Activated naive CD8-positive, alpha-beta T cell (primary cell): ENCODE data around the gene DXO.

Experiments used
- H3K27ac Mint-ChIP-seq: one replicate; pipeline ENCODE4 v1.8.0; 2021; ENCODE audit warnings: mixed read lengths
- H3K27me3 Mint-ChIP-seq: one replicate; pipeline ENCODE4 v1.8.0; 2021; ENCODE audit warnings: mixed read lengths
- H3K36me3 Mint-ChIP-seq: one replicate; pipeline ENCODE4 v1.8.0; 2021; ENCODE audit warnings: mixed read lengths
- H3K4me1 Mint-ChIP-seq: one replicate; pipeline ENCODE4 v1.8.0; 2021; ENCODE audit warnings: low read depth, mixed read lengths
- H3K4me3 Mint-ChIP-seq: one replicate; pipeline ENCODE4 v1.8.0; 2021; ENCODE audit warnings: mild to moderate bottlenecking, mixed read lengths
- H3K9me3 Mint-ChIP-seq: one replicate; pipeline ENCODE4 v1.8.0; 2021; ENCODE audit warnings: low read depth, mixed read lengths

DXO gene

GRCh38 chr6:31952890-31953289 is 19.0 kb downstream of the DXO start:
- Mint-ChIP-seq H3K9me3 (no peaks in the 10 kb centered on the region), H3K4me1 (peaks cover 10% of the 10 kb centered on the region), H3K36me3 (peaks cover 2% of the 10 kb centered on the region), H3K27me3 (no peaks in the 10 kb centered on the region), H3K4me3 (no peak overlapping the region), H3K27ac (no peak overlapping the region)

DNA sequence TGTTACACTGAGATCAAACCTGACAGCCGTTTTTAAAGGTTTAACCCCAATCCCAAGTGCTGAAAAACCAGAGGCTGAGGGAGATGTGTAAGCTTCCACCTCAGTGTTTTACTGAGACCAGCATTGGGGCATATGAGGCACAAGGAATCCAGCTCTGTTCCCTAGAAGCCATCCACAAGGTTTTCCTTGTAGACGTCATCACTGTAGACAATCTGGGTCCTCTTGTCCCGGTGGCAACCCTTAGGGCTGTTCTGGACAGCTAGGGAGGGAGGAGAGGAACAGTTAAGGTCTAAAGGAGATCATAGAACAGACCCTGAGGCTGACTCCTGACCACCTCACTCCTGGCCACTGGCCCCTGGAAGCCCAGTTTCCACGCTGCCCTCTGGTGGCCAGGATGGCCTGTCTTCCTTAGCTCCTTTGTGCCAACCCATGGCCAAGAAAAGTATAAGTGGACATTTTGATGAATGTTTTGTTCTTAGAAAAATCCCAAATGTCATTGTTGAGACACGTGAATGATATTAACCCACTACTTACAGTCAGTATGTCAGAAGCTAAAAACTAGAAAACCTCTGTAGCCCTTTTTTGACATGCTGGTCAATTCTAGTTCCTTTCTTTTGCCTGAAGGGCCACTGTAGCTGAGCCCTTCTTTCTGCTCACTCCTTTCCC is 19.7 kb downstream of the DXO start:
- H3K27ac Mint-ChIP-seq = no peak overlapping the region
- peaks cover 2% of the 10 kb centered on the region for H3K36me3 Mint-ChIP-seq
- no peak overlapping the region for H3K4me3 Mint-ChIP-seq

GRCh38 chr6:31949926-31950548 is 21.9 kb downstream of the DXO start:
- no peak overlapping the region for H3K27ac Mint-ChIP-seq
- no peak overlapping the region for H3K4me3 Mint-ChIP-seq
- peaks cover 2% of the 10 kb centered on the region for H3K36me3 Mint-ChIP-seq
- peaks cover 4% of the 10 kb centered on the region for H3K4me1 Mint-ChIP-seq
- H3K27me3 Mint-ChIP-seq = no peaks in the 10 kb centered on the region
- H3K9me3 Mint-ChIP-seq = no peaks in the 10 kb centered on the region

More for the DNA sequence above, 19.7 kb downstream of the DXO start:
- Mint-ChIP-seq H3K9me3 (no peaks in the 10 kb centered on the region), H3K4me1 (peaks cover 4% of the 10 kb centered on the region), H3K27me3 (no peaks in the 10 kb centered on the region)

- Mint-ChIP-seq H3K9me3 (no peaks in the 10 kb centered on the region), H3K36me3 (peaks cover 2% of the 10 kb centered on the region), H3K27me3 (no peaks in the 10 kb centered on the region), H3K27ac (no peak overlapping the region), H3K4me1 (peaks cover 4% of the 10 kb centered on the region), H3K4me3 (no peak overlapping the region)
Measured at GRCh38 chr6:31948753-31949413, 23.1 kb downstream of the DXO start.

GRCh38 chr6:31948306-31948705 is 23.6 kb downstream of the DXO start:
- no peak overlapping the region for H3K4me3 Mint-ChIP-seq

DNA sequence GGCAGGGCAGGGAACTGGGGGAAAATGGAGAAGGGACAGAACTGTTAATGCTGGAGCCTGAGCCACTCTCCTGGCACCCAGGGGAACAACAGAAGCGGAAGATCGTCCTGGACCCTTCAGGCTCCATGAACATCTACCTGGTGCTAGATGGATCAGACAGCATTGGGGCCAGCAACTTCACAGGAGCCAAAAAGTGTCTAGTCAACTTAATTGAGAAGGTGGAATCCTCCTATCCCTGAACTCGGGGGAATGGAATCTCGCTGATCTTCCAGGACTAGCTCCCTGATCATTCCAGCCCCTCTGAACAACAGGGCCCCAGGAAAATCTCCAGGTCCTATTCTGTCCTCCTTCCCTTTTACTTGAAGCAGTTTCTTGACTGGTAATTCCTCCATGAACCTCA is 24.1 kb downstream of the DXO start:
- H3K36me3 Mint-ChIP-seq = no peaks in the 10 kb centered on the region

More at GRCh38 chr6:31948306-31948705, 23.6 kb downstream of the DXO start:
- Mint-ChIP-seq H3K36me3 (peaks cover 2% of the 10 kb centered on the region), H3K27me3 (no peaks in the 10 kb centered on the region), H3K27ac (no peak overlapping the region), H3K4me1 (peaks cover 4% of the 10 kb centered on the region), H3K9me3 (no peaks in the 10 kb centered on the region)

GRCh38 chr6:31947070-31947675 is 24.8 kb downstream of the DXO start:
- Mint-ChIP-seq H3K27me3 (peaks cover 5% of the 10 kb centered on the region), H3K4me3 (no peak overlapping the region), H3K27ac (no peak overlapping the region), H3K9me3 (no peaks in the 10 kb centered on the region), H3K4me1 (peaks cover 4% of the 10 kb centered on the region), H3K36me3 (no peaks in the 10 kb centered on the region)

More for the DNA sequence above, 24.1 kb downstream of the DXO start:
- H3K4me1 Mint-ChIP-seq = peaks cover 4% of the 10 kb centered on the region
- no peak overlapping the region for H3K4me3 Mint-ChIP-seq
- H3K9me3 Mint-ChIP-seq = no peaks in the 10 kb centered on the region
- H3K27me3 Mint-ChIP-seq = no peaks in the 10 kb centered on the region
- no peak overlapping the region for H3K27ac Mint-ChIP-seq

GRCh38 chr6:31946370-31946885 is 25.5 kb downstream of the DXO start:
- Mint-ChIP-seq H3K4me3 (no peak overlapping the region), H3K27me3 (peaks cover 5% of the 10 kb centered on the region), H3K9me3 (no peaks in the 10 kb centered on the region), H3K36me3 (no peaks in the 10 kb centered on the region), H3K27ac (no peak overlapping the region), H3K4me1 (peaks cover 4% of the 10 kb centered on the region)

GRCh38 chr6:31945507-31946369 is 26.2 kb downstream of the DXO start, which contains the start of gene CFB:
TSS of gene CFB (plus strand) at chr6:31946095. CDS start at chr6:31946222, 127 bp downstream.
- Mint-ChIP-seq H3K9me3 (no peaks in the 10 kb centered on the region), H3K27ac (no peak within 1 kb of the TSS), H3K36me3 (no peaks in the 10 kb centered on the region), H3K4me1 (peaks cover 4% of the 10 kb centered on the region), H3K27me3 (peaks cover 5% of the 10 kb centered on the region), H3K4me3 (no peak within 1 kb of the TSS)

DNA sequence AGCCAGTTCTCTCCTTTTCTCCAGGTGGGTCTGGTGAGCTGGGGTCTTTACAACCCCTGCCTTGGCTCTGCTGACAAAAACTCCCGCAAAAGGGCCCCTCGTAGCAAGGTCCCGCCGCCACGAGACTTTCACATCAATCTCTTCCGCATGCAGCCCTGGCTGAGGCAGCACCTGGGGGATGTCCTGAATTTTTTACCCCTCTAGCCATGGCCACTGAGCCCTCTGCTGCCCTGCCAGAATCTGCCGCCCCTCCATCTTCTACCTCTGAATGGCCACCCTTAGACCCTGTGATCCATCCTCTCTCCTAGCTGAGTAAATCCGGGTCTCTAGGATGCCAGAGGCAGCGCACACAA is 26.8 kb downstream of the DXO start:
- Mint-ChIP-seq H3K4me1 (peaks cover 4% of the 10 kb centered on the region), H3K36me3 (no peaks in the 10 kb centered on the region), H3K27me3 (peaks cover 5% of the 10 kb centered on the region), H3K9me3 (no peaks in the 10 kb centered on the region), H3K4me3 (no peak overlapping the region), H3K27ac (no peak overlapping the region)

GRCh38 chr6:31943742-31944141 is 28.2 kb downstream of the DXO start:
- H3K27ac Mint-ChIP-seq = no peak overlapping the region
- H3K4me1 Mint-ChIP-seq = peaks cover 4% of the 10 kb centered on the region
- no peak overlapping the region for H3K4me3 Mint-ChIP-seq
- H3K27me3 Mint-ChIP-seq = peaks cover 5% of the 10 kb centered on the region
- no peaks in the 10 kb centered on the region for H3K36me3 Mint-ChIP-seq
- no peaks in the 10 kb centered on the region for H3K9me3 Mint-ChIP-seq

DNA sequence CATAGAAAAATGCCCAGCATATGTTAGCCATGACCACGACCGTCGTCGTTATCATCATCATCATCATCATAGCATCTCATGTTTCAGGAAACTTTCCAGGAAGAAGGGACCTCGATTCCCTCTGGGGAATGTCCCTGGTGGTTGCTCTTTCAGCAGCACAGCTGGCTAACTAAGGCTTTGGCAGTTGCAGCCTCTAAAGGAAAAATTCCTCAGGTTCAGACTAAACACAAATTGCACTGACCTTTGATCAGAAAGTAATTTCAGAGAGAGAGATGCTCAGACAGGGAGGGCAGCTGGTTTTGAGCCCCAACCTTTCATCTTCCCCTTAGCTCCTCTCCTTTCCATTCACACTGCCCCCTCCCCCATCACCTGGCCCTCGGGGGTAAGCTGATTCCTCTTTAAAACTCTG is 31.7 kb downstream of the DXO start:
- H3K9me3 Mint-ChIP-seq = no peaks in the 10 kb centered on the region
- peaks cover 5% of the 10 kb centered on the region for H3K27me3 Mint-ChIP-seq
- no peaks in the 10 kb centered on the region for H3K36me3 Mint-ChIP-seq
- H3K27ac Mint-ChIP-seq = no peak overlapping the region
- no peak overlapping the region for H3K4me3 Mint-ChIP-seq
- peaks cover under 1% of the 10 kb centered on the region for H3K4me1 Mint-ChIP-seq

GRCh38 chr6:31935823-31936222 is 36.1 kb downstream of the DXO start:
- no peak overlapping the region for H3K4me3 Mint-ChIP-seq
- H3K36me3 Mint-ChIP-seq = no peaks in the 10 kb centered on the region
- H3K27ac Mint-ChIP-seq = no peak overlapping the region
- no peaks in the 10 kb centered on the region for H3K4me1 Mint-ChIP-seq
- peaks cover 2% of the 10 kb centered on the region for H3K27me3 Mint-ChIP-seq
- no peaks in the 10 kb centered on the region for H3K9me3 Mint-ChIP-seq

- Mint-ChIP-seq H3K27me3 (peaks cover 2% of the 10 kb centered on the region), H3K36me3 (no peaks in the 10 kb centered on the region), H3K9me3 (no peaks in the 10 kb centered on the region), H3K4me3 (no peak overlapping the region), H3K4me1 (no peaks in the 10 kb centered on the region), H3K27ac (no peak overlapping the region)
Measured at GRCh38 chr6:31935021-31935420, 36.9 kb downstream of the DXO start.
